GM19397 (cell line): ENCODE measurements around the gene ZBTB25.

Experiments used
- ATAC-seq: cut with Tn5 transposase; IDR thresholded peaks from one replicate; pipeline ENCODE4 v1.9.1; 2021; ENCODE audit warnings: mild to moderate bottlenecking, moderate library complexity; ENCODE audit not compliant: unreplicated experiment

ZBTB25 gene

GRCh38 chr14:64400829-64401459, 102.7 kb downstream of the ZBTB25 start:
- ATAC-seq, result no peak
